ENCODE data around the gene CD55.
A peak's percentile ranks its signal among the peaks of the same experiment; 100 is the strongest.

Gene CD55

GRCh38 chr1:207306603-207307002 lies 14.9 kb upstream of the CD55 start:
- TF ChIP-seq CTCF (IDR thresholded peaks at IDR 0.05; ENCODE audit: extremely low read depth, missing control alignments) = no peak
- DNase-seq (ENCODE audit: low spot score) = no peak

GRCh38 chr1:207308451-207309190 lies 12.9 kb upstream of the CD55 start:
- DNase-seq (ENCODE audit: low spot score) = no peak
- no peak for TF ChIP-seq CTCF (IDR thresholded peaks at IDR 0.05; ENCODE audit: extremely low read depth, missing control alignments)

GRCh38 chr1:207309745-207310273 lies 11.7 kb upstream of the CD55 start:
- DNase-seq (ENCODE audit: low spot score) = peak; percentile 28
- TF ChIP-seq CTCF (IDR thresholded peaks at IDR 0.05; ENCODE audit: extremely low read depth, missing control alignments) = no peak

- DNase-seq (ENCODE audit: low spot score) = no peak
- TF ChIP-seq CTCF (IDR thresholded peaks at IDR 0.05; ENCODE audit: extremely low read depth, missing control alignments) = no peak
Observed at GRCh38 chr1:207311888-207312603, 9.4 kb upstream of the CD55 start.

- DNase-seq (ENCODE audit: low spot score) = no peak
- TF ChIP-seq CTCF (IDR thresholded peaks at IDR 0.05; ENCODE audit: extremely low read depth, missing control alignments) = no peak
Observed at GRCh38 chr1:207312604-207312920, 8.9 kb upstream of the CD55 start.

GRCh38 chr1:207313131-207313530 lies 8.3 kb upstream of the CD55 start:
- DNase-seq (ENCODE audit: low spot score) = no peak
- no peak for TF ChIP-seq CTCF (IDR thresholded peaks at IDR 0.05; ENCODE audit: extremely low read depth, missing control alignments)

- no peak for DNase-seq (ENCODE audit: low spot score)
- TF ChIP-seq CTCF (IDR thresholded peaks at IDR 0.05; ENCODE audit: extremely low read depth, missing control alignments) = no peak
Observed at GRCh38 chr1:207314816-207315215, 6.7 kb upstream of the CD55 start.
